Gastroesophageal sphincter (tissue), 3 donors: ENCODE measurements around the gene KLHL42.

Source experiments
- EP300 ChIP-seq: sonication (generic); formaldehyde crosslinking; IDR thresholded peaks from one replicate; pipeline ENCODE4 v1.6.1; 2017; ENCODE audit warnings: antibody characterized with exemption, mild to moderate bottlenecking
- POLR2A ChIP-seq, 2 donors: fragments of 450-650 bp; IDR thresholded peaks; one replicate each; pipeline ENCODE4 v1.6.1; 2017; ENCODE audit warnings: antibody characterized with exemption in 2 of 2, mild to moderate bottlenecking in 2 of 2, moderate library complexity in 1 of 2
- TF ChIP-seq, protein P1 (sequence below), 4 experiments: fragments of 200-600 bp in 2 of 4; fragments of 450-650 bp in 2 of 4; sonication (generic) in 1 of 4; IDR thresholded peaks; one replicate each; pipeline ENCODE4 v1.5.1; 2017 to 2019; ENCODE audit warnings: antibody characterized with exemption in 4 of 4, mild to moderate bottlenecking in 2 of 4, moderate library complexity in 2 of 4

DNA sequence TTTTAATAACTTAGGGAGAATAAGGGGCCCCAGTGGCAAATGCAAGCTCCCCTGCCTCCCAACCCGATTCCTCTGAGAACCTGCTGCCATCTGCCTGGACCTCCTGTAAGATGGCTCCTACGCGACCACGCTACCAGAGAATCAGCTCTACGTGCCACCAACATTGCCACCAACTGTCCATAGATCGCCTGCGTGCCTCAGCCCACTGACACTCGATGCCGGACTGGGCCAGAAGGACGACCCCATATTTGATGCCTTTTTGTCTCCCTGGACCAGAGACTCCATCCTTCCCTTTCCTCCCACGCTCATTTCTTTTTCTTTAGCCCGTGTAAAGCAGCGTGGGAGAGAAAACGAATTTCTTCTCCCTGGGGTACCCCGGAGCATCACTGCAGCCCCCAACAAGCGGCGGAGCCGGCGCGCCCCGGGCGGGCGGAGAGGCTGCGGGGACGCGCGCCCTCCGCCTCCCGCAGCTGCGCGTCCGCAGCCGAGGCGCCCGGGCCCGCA lies 565 bp upstream of the KLHL42 start:
- TF ChIP-seq, protein P1, sequence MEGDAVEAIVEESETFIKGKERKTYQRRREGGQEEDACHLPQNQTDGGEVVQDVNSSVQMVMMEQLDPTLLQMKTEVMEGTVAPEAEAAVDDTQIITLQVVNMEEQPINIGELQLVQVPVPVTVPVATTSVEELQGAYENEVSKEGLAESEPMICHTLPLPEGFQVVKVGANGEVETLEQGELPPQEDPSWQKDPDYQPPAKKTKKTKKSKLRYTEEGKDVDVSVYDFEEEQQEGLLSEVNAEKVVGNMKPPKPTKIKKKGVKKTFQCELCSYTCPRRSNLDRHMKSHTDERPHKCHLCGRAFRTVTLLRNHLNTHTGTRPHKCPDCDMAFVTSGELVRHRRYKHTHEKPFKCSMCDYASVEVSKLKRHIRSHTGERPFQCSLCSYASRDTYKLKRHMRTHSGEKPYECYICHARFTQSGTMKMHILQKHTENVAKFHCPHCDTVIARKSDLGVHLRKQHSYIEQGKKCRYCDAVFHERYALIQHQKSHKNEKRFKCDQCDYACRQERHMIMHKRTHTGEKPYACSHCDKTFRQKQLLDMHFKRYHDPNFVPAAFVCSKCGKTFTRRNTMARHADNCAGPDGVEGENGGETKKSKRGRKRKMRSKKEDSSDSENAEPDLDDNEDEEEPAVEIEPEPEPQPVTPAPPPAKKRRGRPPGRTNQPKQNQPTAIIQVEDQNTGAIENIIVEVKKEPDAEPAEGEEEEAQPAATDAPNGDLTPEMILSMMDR (IDR thresholded peaks at IDR 0.05): no peak
- TF ChIP-seq POLR2A (IDR thresholded peaks at IDR 0.05): no peak
- no peak for TF ChIP-seq EP300
